Measurements from ENCODE around the gene SENP1. TPM values are rescaled to one million over a fixed set of nuclear protein-coding genes. Genes with fewer than 3 reads are reported as not detected.

Gene SENP1
- polyA plus RNA-seq, 3 donors, result 5.2 to 8.0 (median 6.0) TPM

DNA sequence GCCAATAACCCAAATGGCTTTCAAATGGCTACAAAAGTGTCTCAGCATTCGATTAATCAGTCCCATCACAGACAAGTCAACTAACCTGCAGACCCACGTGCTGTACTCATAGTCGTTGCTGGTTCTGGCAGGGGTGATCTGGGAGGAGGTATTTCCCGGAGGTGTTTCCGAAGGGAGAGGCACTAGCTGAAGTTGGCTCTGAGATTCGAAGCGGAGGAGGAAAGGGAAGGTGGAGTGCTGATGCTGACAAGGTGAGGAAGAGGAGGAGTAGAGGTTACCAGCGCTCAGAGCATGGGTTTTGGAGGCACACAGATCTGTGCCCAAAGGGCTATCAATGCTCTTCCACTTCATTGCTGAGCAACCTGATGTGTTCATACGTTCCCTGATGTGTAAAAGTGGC is 81.1 kb downstream of the SENP1 start:
- Histone ChIP-seq H4K20me1 (ENCODE audit: insufficient read depth, low read length) (no peaks in the 10 kb centered on the region), H3K4me2 (replicated peaks; ENCODE audit: extremely low read depth, low read length, poor library complexity, severe bottlenecking) (no peak overlapping the region), H3K9ac (ENCODE audit: insufficient read depth, low read length, poor library complexity, severe bottlenecking) (no peak overlapping the region), H3K9me3 (replicated peaks in 1 of 2; ENCODE audit: control insufficient read depth in 1 of 2, insufficient read depth in 1 of 2, low read length in 2 of 2) (no peaks in the 10 kb centered on the region), H3K27me3 (ENCODE audit: control insufficient read depth in 2 of 2, insufficient read depth in 2 of 2, low read length in 2 of 2) (no peaks in the 10 kb centered on the region), H3K27ac (ENCODE audit: low read depth in 1 of 2, low read length in 2 of 2) (no peak overlapping the region), H3K36me3 (replicated peaks in 1 of 2; ENCODE audit: control insufficient read depth in 1 of 2, insufficient read depth in 2 of 2, low read length in 2 of 2) (no peaks in the 10 kb centered on the region), H3K79me2 (ENCODE audit: insufficient read depth, low read length) (no peaks in the 10 kb centered on the region), H2AFZ (ENCODE audit: insufficient read depth, low read depth, low read length, poor library complexity, severe bottlenecking) (no peak overlapping the region), H3K4me1 (ENCODE audit: control insufficient read depth in 1 of 2, insufficient read depth in 2 of 2, low read length in 2 of 2) (peaks cover under 1 to 2% of the 10 kb centered on the region in 2 donors), H3K4me3 (replicated peaks in 1 of 3; ENCODE audit: low read depth in 2 of 3, low read length in 3 of 3) (no peak overlapping the region)
- WGBS (ENCODE audit: insufficient coverage), result 88% methylated on average over 6 of the region's 9 CpGs
- Mint-ChIP-seq H3K9me3 (peaks cover 0 to 1% (median 0%) of the 10 kb centered on the region in 7 donors), H3K27ac (no peak overlapping the region), H3K36me3 (no peaks in the 10 kb centered on the region), H3K4me1 (peaks cover 2% of the 10 kb centered on the region), H3K27me3 (ENCODE audit: low read depth in 3 of 3) (peaks cover 4 to 12% (median 11%) of the 10 kb centered on the region in 3 donors), H3K4me3 (no peak overlapping the region)
- no peak for DNase-seq
- TF ChIP-seq CTCF (IDR thresholded peaks at IDR 0.05), result no peak
- intact Hi-C loops (cut with micrococcal nuclease), result no loop called here

GRCh38 chr12:48023386-48023785 is 82.5 kb downstream of the SENP1 start:
- Histone ChIP-seq H3K27ac (ENCODE audit: low read depth in 1 of 2, low read length in 2 of 2) (no peak overlapping the region), H3K79me2 (ENCODE audit: insufficient read depth, low read length) (no peaks in the 10 kb centered on the region), H2AFZ (ENCODE audit: insufficient read depth, low read depth, low read length, poor library complexity, severe bottlenecking) (no peak overlapping the region), H3K36me3 (replicated peaks in 1 of 2; ENCODE audit: control insufficient read depth in 1 of 2, insufficient read depth in 2 of 2, low read length in 2 of 2) (no peaks in the 10 kb centered on the region), H3K9me3 (replicated peaks in 1 of 2; ENCODE audit: control insufficient read depth in 1 of 2, insufficient read depth in 1 of 2, low read length in 2 of 2) (no peaks in the 10 kb centered on the region), H3K9ac (ENCODE audit: insufficient read depth, low read length, poor library complexity, severe bottlenecking) (no peak overlapping the region), H3K27me3 (ENCODE audit: control insufficient read depth in 2 of 2, insufficient read depth in 2 of 2, low read length in 2 of 2) (no peaks in the 10 kb centered on the region), H3K4me1 (ENCODE audit: control insufficient read depth in 1 of 2, insufficient read depth in 2 of 2, low read length in 2 of 2) (no peaks in the 10 kb centered on the region), H3K4me3 (replicated peaks in 1 of 3; ENCODE audit: low read depth in 2 of 3, low read length in 3 of 3) (no peak overlapping the region), H4K20me1 (ENCODE audit: insufficient read depth, low read length) (no peaks in the 10 kb centered on the region), H3K4me2 (replicated peaks; ENCODE audit: extremely low read depth, low read length, poor library complexity, severe bottlenecking) (no peak overlapping the region)
- no peak for TF ChIP-seq CTCF (IDR thresholded peaks at IDR 0.05)
- no peak for DNase-seq
- WGBS (ENCODE audit: insufficient coverage), result 87% methylated on average over 4 of the region's 5 CpGs
- Mint-ChIP-seq H3K27me3 (ENCODE audit: low read depth in 3 of 3) (peaks cover 4 to 18% (median 16%) of the 10 kb centered on the region in 3 donors), H3K36me3 (no peaks in the 10 kb centered on the region), H3K27ac (no peak overlapping the region), H3K4me3 (no peak overlapping the region), H3K9me3 (peaks cover 0 to 1% (median 0%) of the 10 kb centered on the region in 7 donors), H3K4me1 (no peaks in the 10 kb centered on the region)
- intact Hi-C loops (cut with micrococcal nuclease), result no loop called here

All from CD14-positive monocyte (primary cell).